Stimulated activated naive CD4-positive, alpha-beta T cell treated with Interleukin-2 at 50 U/mL for 16 hours (primary cell): ENCODE data around the gene TMCO6.

ENCODE experiments used
- DNase-seq: peaks from one replicate; lab custom pipeline; 2025; lab: John Stamatoyannopoulos, UW

TMCO6 gene

GRCh38 chr5:140673187-140673976, 34.1 kb downstream of the TMCO6 start, which contains the start of gene DND1:
Gene DND1, minus strand, starts transcription at chr5:140673576. Its CDS starts 34 bp downstream, at chr5:140673542.
- DNase-seq: no peak

DNA sequence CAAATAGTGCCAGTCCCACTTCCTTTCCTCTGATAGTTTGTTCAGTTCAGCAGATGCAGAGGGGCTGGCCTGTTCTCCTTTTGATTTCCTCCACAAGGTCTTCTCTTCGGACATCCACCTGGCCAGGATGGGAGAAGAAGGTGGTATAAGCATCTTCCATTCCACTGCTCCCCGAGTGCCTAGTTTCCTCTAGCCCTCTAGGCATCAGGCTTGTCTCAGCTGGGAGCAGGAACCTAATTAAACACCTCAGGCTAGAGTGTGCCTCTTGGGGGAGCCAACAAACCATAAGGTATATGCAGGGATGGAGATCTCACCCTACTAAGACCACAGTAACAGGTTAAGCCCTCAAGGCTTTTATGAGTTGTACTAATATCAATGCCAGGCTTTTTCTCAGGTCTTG, 35.0 kb downstream of the TMCO6 start:
- no peak for DNase-seq

DNA sequence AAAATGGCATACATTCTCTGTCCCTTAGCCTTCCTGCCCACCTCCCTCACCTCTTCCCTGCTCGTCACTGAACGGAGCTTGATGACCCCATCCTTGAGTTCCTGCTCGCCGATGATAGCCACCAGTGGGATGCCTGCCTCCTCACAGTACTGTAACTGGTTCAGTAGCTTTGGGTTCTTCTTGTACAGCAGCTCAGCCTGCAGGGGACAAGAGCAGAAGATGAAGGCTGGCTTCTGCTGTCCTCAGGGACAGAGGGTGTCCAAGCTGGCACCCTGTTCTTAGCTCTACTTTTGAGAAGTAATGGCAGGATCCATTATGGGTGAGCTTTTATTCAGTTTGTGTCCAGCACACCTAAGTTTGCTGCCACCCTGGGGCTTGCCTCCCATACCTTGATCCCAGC, 35.4 kb downstream of the TMCO6 start:
- DNase-seq: no peak

DNA sequence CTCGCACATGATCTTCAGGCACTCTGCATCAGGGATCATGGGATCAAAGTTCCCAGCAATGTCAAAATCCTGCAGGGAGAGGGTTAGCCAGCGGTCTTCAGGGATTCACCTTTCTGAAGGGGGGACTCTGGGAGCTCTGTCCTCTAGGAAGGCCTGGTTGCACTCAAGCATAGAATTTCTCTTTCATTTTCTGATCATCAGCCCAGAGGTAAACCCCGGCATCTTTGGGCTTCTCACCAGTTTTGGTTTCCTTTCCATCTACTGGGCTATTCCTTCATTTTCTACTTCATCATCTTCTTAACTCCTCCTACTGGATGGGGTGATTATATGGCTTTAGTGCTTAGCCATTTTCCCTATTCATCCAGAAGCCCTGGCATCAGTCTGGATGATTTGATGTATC, 38.7 kb downstream of the TMCO6 start:
- no peak for DNase-seq

GRCh38 chr5:140678993-140679392, 39.7 kb downstream of the TMCO6 start:
- DNase-seq: no peak

GRCh38 chr5:140690376-140690932, 51.2 kb downstream of the TMCO6 start:
- no peak for DNase-seq

DNA sequence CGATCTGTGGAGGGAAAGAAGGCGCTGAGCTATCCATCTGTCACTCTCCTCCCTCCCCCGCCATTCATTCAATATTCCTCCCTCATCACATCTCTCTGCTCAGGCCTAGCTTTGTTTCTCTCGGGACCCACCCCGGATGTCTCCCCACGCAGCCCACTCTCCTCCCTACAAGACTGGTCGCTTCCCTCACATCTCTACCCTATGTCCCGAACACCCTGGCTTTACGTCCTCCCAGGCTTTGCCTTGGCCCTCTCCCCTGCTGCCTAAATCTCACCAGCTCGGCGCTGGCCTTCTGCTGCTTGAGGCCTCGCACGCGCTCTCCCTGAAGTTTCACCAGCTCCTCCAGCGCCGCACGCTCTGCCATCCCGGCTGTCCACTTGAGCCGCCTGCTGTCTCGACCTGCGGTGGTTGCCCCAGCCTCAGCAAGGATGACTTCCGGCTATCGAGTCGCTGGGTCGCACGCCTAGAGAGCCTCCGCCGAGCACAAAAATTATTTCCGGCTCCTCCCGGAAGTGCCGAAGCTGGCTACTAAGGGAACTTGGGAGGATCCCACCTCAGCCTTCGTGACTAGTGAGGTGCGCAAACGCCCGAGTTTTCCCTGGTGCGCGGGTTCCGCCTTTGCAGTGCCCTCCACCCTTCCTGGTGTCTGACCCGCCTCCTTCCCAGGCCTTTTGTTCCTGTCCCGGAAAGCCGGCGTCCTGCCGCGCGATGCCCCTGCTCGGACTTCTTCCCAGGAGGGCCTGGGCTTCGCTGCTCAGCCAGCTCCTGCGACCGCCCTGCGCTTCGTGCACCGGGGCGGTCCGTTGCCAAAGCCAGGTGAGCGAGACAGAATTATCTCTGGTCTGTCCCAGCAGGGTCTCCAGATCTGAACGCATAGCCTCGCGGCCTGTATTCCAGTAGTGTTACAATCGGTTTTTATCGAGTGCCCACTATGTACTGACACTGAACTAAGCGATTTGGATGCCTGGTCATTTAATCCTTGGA, 52.0 kb downstream of the TMCO6 start, which contains the start of the genes HARS1 and HARS2:
HARS1 (minus strand) TSS at position 430 of the 984 bp plus-strand sequence; CDS start at position 364, 66 bp downstream.
HARS2 (plus strand) TSS at position 515 of the 984 bp plus-strand sequence; CDS start at position 709, 194 bp downstream.
- peak; percentile 83 for DNase-seq

GRCh38 chr5:140694276-140694675, 55.0 kb downstream of the TMCO6 start:
- no peak for DNase-seq
